HG03442 (cell line): ENCODE data around the gene HSF5.

ENCODE experiments used
- ATAC-seq: cut with Tn5 transposase; IDR thresholded peaks from one replicate; pipeline ENCODE4 v1.9.1; 2021; ENCODE audit warnings: mild to moderate bottlenecking, moderate library complexity; ENCODE audit not compliant: unreplicated experiment

HSF5 gene

GRCh38 chr17:58388302-58389190, 99.7 kb downstream of the HSF5 start:
- no peak for ATAC-seq

DNA sequence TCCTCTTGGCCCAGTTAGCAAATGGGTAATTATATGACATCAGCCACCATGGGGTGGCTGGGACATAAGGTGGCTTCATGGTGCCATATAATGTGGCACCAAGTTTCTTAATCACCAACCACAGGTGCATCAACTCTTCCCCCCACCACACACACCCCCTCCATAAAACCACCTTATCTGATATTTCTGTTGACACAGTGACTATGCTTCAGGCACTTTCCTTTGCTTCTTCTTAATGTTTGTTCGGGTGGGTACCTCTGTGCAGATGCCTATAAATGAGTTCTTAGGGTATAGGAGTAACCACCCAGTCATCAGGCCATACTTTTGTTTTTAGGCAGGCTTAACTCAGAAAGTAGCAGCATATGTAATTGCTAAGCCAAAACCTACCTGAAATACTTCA, 100.4 kb downstream of the HSF5 start:
- no peak for ATAC-seq

DNA sequence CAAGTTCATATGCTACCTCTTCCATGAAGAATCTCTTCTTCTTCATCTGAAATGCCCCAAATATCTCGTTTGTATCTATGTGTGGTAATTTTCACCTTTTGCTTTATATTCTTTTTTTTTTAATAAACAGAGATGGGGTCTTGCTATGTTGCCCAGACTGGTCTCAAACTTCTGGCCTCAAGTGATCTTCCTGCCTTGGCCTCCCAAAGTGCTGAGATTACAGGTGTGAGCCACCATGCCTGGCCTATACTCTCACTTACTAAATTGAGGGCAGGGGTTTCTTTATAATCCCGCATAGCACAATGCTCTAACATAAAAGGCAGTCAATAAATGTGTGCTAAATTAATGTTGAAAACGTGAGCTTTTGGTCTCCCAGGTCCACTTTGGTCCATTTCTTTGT, 101.5 kb downstream of the HSF5 start:
- no peak for ATAC-seq

- no peak for ATAC-seq
These were observed 102.8 kb downstream of the HSF5 start for GRCh38 chr17:58385359-58385899.

DNA sequence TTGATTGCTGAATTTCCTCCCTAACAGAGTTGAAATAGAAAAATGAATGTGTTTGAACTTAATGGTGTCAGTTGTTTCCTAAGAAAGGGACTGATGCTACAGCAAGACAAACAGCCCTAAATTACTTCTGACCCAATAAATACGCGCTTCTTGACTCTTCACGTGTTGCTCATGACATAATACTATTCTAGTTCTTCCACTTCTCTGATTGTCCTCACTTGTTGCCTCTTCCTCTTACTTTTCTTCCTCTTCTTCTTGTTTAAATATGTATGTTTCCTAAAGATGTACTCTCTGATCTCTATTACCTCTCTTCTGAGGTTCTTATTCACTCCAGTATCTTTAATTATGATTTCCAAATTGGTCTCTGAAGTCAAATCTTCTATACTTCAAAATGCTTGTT, 103.3 kb downstream of the HSF5 start:
- no peak for ATAC-seq

DNA sequence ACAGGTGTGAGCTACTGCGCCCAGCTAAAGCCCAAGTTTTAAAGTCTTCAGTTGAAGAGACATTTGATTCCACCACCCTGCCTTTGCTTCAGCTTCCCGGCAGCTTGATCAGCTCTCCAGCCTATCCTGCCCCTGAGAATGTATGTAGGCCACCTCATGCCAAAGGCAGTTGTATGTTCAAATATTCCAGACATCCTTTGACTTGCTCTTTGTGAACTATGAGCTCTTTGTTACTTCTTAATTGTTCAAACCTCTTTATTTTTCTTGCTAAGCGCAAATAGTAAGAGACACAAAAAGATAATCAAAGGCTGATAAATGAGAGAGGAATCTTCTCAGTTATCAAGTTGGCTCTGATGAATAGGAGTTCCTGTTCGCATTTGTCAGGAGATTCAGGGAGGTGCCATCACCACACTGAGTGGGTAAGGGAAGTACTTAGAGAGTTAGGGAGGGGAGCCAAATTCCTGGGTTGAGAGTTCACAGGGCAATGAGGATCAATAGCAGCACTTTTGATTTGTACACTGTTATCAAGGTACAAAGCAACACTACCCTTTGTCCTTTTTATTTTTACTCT, 104.2 kb downstream of the HSF5 start:
- ATAC-seq, result no peak

DNA sequence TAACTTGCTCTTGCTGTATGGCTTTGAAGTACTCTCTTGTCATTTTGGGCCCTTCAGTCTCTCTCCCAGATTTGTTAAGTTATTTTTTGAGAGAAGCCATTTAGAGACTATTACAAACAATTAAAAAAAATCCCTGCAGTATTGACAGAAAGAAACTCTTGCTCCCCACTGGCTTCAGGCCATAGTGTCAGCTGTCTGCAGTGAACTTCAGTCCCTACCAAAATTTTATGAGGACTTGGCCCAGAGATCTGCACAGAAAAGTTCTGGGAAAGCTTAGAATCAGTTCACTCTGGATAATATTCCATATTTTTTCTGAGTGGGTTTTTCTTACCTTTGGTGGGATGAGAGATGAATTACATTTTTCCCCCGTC, 105.4 kb downstream of the HSF5 start:
- no peak for ATAC-seq

GRCh38 chr17:58382108-58382871, 105.9 kb downstream of the HSF5 start:
- no peak for ATAC-seq

- no peak for ATAC-seq
These were observed 106.8 kb downstream of the HSF5 start for GRCh38 chr17:58381124-58382035.

DNA sequence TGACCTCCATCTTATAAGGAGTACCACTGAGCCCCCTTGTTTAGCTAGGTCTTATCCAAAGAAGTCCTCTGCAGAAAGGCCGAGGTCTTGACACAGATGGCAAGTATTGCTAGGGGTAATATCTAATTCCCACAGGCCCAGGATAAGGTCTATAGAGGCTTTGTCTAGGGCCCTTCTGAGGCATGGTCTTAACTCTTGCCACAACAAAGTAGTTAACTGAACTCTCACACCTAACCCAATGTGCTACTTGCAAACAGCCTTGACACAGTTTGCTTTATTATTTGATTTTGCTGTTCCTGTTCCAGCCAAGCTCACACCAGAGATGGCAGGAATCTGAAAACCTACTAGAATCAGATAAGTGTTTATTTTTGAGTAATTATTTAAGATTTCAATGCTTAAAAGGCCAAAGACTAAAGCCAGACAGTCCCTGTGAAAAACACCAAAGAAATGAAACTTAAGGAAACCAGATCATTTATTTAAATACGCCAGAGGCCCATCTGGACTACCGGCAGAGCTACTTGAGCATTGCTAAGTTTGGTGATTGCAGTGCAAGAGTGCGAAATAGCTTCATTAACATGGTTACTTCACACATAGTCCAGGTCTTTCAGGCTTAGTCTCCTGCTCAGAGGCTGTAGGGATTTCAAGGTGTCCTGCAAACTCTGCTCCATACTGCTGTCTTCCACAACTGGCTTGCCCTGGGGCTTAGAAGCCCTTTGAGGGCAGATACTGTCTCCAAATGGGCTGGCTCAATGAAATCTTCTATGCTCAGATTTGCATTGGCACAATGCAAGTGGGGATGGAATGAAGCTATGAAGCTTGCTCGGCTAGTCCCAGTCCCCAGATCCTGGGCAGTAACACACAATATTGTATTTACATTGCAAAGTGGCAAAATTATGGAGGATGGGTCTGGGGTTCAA, 107.7 kb downstream of the HSF5 start:
- no peak for ATAC-seq

DNA sequence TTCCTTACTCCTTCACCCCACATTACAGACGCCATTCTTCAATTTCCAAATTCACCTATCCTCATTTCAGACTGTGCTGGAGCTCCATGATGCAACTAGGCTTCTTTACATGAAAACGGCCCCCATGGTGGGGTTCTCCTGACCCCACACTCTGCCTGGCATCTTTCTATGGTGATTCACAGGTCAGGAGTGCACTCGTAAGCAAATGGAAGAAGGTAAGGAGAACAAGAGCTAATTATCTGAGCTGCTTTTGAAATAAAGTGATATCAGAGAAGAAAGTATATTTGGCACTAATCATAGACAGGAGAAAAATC, 108.7 kb downstream of the HSF5 start:
- ATAC-seq, result no peak

DNA sequence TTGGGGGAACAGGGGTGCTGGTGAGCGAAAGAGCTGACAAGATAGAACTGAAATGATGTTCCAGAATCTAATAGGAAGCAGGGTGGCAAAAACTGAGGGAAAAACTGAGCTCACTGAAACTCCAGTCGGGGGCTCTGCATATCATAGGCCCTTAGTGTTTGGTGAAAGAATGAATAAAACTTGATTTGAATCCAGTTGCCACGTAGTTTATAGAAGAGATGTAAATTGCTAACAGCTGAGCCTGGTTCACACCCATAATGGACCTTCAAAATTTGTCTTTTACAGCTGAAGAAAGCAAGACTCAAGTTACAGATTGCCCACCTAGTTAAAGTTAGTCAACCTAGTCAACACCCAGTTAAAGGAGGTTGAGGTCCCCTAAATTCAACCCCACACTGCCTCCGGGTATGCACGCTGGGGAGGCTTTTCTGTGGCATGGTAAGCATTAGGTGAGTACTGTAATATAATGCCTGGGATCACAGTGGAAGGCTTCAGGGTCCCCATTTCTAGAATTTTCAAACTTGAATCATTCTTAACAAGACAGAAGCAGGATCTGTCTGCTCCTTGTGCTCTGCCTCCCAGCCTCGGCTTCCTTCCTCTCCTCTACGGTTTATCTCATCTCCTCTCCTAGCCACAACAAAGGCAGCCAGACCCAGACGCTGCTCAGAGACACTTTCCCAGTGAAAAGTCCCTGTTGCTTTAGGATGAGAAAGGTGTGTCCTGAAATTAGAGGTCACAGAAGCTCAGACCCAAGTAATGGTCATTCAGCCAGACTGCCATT, 109.3 kb downstream of the HSF5 start:
- no peak for ATAC-seq

DNA sequence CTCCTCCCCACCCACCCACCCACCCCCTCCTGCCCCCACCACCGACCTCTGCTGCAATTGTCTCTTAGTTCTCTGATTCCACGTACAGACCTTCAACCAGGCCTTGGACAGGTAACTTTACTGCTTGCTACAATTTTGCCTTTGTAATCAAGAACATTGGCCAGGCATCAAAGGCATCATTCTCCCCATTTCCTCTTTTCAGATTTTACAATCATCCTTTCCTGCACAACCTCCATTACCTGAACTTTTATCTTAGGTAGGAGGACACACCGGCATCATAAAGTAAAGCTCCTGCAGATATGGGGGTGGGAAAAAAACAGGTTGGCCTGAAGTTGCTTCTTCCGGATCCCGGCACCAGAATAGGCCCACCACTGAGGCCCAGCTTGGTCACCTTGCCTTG, 110.5 kb downstream of the HSF5 start:
- no peak for ATAC-seq

- no peak for ATAC-seq
These were observed 111.1 kb downstream of the HSF5 start for GRCh38 chr17:58377093-58377601.

DNA sequence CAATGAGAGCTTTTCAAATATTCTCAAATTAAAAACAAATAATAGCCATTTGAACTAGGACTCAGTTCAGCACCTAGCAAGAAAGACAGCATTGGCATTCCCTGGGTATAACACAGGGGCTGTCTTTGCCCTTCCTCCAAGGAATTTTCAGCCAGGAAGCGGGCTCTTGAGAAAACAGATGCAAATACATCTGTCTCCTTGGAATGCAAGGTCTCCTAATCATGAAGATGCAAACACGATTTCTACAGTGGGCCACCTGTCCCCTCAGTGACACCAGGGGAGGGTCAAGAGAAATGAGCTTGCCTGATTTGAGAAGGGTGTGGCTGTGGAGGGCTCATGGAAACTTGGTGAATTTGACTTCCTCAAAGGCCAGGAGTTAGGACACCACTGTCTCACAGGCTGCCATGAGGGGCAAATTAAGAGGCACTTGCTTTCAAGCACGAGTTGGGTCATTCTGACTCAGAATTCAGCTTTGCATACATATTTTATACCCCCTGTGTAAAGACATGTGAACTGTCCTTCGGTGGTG, 111.7 kb downstream of the HSF5 start:
- ATAC-seq, result no peak

DNA sequence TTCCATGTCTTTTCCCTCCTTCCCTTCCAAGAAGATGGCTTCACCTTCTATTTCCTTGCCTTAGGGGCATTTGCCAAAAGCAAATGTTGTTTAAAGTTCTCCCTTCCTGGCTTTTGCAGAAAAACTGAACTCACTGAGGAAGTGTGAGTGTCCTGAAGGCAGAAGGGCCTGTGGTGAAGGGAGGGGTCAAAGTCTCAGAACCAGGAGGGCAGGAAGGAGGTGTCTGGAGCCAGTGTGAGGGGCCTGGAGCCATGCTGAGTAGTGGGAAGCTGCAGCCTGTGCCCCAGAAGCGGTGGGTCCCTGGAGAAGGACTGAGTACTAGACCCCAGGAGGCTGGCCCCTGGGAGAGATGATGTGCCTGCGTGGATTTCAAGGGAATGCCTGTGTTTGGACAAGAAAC, 112.4 kb downstream of the HSF5 start:
- ATAC-seq, result no peak

DNA sequence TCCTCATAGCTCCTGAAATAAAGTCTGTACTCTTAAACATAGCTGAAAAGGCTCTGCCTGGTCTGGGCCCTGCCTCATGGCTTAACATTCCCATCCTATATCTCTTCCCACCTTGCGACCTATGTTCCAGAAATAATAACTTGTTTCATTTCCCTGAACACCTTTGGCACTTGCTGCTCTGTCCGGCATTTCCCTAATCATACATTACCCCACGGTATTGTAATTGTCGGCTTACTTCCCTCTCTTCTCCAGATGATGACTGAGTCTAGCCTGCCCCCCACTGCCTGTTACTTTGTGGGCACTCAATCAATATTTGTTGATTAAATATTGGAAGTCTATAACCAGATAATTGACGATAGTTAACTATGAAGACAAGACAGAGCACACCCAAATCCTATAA, 113.0 kb downstream of the HSF5 start:
- ATAC-seq, result no peak

- ATAC-seq, result no peak
These were observed 114.3 kb downstream of the HSF5 start for GRCh38 chr17:58373923-58374322.

DNA sequence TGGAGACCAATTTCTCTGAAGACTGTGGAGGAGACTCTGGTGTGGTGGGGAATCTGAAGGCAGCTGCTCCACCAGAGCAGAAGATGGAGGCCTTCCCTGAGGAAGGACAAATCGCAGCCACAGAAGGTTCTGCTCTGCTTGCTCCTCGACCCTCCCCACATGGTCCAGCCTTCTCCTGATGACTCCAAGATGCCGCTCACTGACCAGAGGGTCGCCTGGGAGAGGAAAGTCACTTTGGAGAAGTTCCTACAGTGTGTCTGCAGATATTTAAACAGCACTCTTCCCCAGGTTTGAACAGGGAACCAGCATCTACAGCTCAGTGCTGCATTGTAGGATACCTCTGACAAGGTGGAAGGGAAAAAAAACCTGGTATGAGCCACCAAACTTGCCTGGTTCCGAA, 115.2 kb downstream of the HSF5 start:
- ATAC-seq, result no peak
